Measurements from ENCODE around the gene SLC26A9.

The SLC26A9 gene, protein sequence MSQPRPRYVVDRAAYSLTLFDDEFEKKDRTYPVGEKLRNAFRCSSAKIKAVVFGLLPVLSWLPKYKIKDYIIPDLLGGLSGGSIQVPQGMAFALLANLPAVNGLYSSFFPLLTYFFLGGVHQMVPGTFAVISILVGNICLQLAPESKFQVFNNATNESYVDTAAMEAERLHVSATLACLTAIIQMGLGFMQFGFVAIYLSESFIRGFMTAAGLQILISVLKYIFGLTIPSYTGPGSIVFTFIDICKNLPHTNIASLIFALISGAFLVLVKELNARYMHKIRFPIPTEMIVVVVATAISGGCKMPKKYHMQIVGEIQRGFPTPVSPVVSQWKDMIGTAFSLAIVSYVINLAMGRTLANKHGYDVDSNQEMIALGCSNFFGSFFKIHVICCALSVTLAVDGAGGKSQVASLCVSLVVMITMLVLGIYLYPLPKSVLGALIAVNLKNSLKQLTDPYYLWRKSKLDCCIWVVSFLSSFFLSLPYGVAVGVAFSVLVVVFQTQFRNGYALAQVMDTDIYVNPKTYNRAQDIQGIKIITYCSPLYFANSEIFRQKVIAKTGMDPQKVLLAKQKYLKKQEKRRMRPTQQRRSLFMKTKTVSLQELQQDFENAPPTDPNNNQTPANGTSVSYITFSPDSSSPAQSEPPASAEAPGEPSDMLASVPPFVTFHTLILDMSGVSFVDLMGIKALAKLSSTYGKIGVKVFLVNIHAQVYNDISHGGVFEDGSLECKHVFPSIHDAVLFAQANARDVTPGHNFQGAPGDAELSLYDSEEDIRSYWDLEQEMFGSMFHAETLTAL

DNA sequence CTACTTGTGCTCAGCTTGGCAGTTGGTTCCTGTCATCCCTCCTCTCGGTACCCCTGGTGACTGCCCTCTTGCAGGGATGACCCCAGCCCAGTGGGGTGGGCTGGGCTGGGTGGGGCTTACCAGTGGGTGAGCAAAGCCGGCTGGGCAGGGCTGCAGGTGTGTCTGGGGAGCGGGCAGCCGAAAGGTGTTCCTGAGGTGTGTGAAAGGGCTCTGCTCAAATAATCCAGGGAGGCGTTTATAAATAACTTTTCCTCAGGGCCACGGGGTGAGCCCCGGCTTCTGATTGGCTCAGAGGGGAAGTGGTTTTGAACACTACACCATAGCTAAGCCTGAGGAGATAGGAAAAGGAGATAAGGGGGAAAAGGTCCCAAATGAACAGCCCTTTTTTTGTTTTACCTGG lies at the start of gene SLC26A9:
SLC26A9 (minus strand) TSS at position 212 of the 400 bp plus-strand sequence. CDS start 7,636 bp downstream, outside the sequence.
- no peak for DNase-seq
- Mint-ChIP-seq H3K4me3 (no peak within 1 kb of the TSS), H3K27ac (no peak within 1 kb of the TSS), H3K4me1 (peaks cover 9 to 16% of the 10 kb centered on the region in 2 donors), H3K9me3 (no peaks in the 10 kb centered on the region), H3K27me3 (peaks cover 48 to 50% of the 10 kb centered on the region in 2 donors), H3K36me3 (no peaks in the 10 kb centered on the region)
- no peak for ATAC-seq (replicated peaks)

DNA sequence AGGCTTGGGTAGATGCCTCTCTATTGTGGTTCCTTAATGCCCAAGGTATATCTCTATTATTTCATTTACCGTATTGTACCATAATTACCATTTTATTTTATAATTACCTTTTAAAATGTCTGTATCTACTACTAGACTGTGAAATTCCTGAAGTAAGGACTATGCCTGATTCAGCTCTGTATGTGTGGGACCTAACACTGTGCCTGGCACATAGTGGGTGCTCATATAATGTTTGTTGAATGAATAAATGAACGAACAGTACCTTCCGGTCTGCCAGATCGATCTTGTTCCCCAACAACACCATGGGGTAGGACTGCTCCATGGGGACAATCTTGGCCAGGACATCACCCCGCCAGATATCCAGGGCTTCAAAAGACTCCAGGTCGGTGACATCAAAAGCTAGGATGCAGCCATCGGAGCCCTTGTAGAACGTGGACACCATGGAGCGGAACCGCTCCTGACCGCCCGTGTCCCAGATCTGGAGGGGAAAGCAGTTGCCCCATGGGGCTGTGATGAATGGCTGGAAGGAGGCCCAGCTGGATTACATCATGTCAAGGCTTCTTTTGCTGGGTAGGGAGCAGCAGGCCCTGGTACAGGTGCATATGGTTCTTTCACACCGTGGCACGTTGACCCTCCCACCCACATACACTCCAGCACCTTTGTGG lies 49.1 kb upstream of the SLC26A9 start:
- peaks cover 0 to 9% of the 10 kb centered on the region in 2 donors for H3K36me3 Mint-ChIP-seq

DNA sequence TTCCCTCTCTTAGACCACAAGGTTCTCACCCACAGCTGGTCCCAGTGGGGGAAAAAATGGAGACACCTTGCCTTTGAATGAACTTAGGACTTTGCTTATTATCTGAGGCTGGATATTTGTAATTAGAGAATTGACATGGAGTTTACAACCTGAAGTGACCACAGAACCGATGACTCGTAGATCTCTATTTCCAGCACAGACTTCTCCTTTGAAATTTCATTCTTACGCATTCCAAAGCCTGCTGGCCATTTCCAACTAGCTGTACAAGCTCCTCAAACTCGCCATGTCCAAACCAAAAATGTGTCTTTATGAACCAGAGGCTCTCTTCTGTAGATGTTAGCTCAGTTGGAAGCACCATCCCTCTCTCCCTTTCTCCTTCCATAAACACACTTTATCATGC lies 48.0 kb upstream of the SLC26A9 start:
- no peaks in the 10 kb centered on the region for H3K36me3 Mint-ChIP-seq
- peaks cover 5 to 12% of the 10 kb centered on the region in 2 donors for H3K27me3 Mint-ChIP-seq
- H3K4me1 Mint-ChIP-seq, result no peaks in the 10 kb centered on the region
- no peak for DNase-seq
- no peak overlapping the region for H3K27ac Mint-ChIP-seq
- ATAC-seq (replicated peaks), result no peak
- no peak overlapping the region for H3K4me3 Mint-ChIP-seq
- H3K9me3 Mint-ChIP-seq, result no peaks in the 10 kb centered on the region

More for the DNA sequence above, 49.1 kb upstream of the SLC26A9 start:
- Mint-ChIP-seq H3K27me3 (peaks cover 5 to 12% of the 10 kb centered on the region in 2 donors), H3K27ac (no peak overlapping the region), H3K9me3 (peaks cover 7 to 10% of the 10 kb centered on the region in 2 donors), H3K4me1 (peaks cover 0 to 4% of the 10 kb centered on the region in 2 donors), H3K4me3 (no peak overlapping the region)
- no peak for DNase-seq
- no peak for ATAC-seq (replicated peaks)

DNA sequence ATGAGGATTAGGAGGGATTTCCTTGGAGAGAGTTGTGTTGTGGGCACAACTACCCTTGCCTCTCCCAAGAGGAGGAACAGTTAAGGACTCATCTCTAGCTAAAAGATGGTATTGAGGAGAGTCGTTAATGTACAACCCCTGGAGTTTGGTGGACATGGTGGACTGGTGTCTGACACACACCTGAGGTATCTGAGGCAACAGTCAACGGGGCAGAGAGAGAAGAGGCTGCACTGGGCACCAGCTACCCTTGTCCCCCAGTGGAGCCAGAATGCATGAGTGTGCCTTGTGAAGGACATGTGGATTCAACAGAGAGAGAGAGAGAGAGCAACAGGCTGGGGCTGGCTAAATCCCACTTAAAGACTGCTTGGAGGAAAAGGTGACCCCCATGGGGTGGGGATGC lies 47.0 kb upstream of the SLC26A9 start:
- ATAC-seq (replicated peaks) (no peak), DNase-seq (no peak)
- Mint-ChIP-seq H3K4me1 (no peaks in the 10 kb centered on the region), H3K27ac (no peak overlapping the region), H3K36me3 (no peaks in the 10 kb centered on the region), H3K9me3 (no peaks in the 10 kb centered on the region), H3K4me3 (no peak overlapping the region), H3K27me3 (peaks cover 5 to 12% of the 10 kb centered on the region in 2 donors)

DNA sequence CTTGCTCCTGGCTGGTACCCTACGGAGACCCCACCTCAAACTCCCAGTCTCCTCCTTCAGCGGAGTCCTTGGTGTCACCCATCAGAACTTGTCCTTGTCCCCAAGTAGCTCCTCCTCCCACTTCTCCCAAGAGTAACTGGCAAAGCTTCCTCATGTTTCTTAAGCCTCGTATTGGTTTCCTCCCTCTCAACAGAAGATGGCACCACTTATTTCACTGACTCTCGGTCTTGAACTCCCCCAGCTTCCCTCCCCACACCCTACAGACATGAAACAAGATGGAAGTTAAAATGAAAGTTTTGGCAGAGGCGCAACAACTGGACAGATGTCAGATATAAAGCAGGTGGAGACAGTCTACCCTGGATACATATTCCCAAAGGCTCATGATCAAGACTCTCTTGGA lies 46.5 kb upstream of the SLC26A9 start:
- Mint-ChIP-seq H3K9me3 (no peaks in the 10 kb centered on the region), H3K27me3 (peaks cover 5 to 12% of the 10 kb centered on the region in 2 donors), H3K4me3 (no peak overlapping the region), H3K36me3 (no peaks in the 10 kb centered on the region), H3K4me1 (peaks cover 0 to under 1% of the 10 kb centered on the region in 2 donors), H3K27ac (no peak overlapping the region)
- ATAC-seq (replicated peaks), result no peak
- DNase-seq, result no peak

DNA sequence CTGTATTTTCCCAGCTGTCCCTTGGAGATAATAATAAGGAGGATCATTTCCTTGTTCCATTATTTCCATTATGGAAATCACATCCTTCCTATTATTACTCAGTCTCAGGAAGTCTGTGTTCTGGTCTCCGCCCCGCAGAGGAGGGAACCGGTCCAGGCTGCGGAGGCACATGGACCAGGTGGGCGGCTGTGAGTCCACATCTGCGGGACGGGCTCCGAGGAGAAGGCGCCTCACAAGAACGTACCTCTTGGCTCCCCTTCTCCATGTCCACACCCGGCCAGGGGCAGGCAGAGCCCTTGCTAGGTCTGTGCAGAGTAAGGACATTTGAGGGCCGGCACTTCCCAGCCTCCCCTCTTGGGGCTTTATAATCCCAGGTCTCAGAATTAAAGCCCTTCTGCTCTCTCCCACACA lies 45.3 kb upstream of the SLC26A9 start:
- Mint-ChIP-seq H3K27me3 (peaks cover 5 to 12% of the 10 kb centered on the region in 2 donors), H3K27ac (no peak overlapping the region), H3K4me1 (peaks cover 3 to 11% of the 10 kb centered on the region in 2 donors), H3K36me3 (no peaks in the 10 kb centered on the region), H3K4me3 (no peak overlapping the region), H3K9me3 (no peaks in the 10 kb centered on the region)
- ATAC-seq (replicated peaks) (no peak), DNase-seq (no peak)

DNA sequence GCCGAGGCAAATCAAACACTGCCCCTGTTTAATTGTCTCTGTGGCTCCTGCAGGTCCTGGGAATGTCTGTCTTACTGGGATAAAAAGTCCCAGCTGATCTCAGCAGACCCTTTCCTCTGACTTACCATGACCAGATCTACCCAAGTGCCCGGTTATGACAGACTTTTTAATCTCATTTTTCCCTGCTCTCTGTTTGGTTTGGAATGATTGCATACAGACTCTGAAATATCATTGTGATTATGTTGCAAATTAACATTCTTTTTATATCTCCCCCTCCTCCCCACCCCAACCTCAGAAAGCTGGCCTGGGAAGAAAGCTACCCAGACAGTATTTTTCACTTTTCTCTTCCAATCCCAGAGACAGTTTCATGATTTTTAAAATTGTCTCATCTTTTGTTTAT lies 43.6 kb upstream of the SLC26A9 start:
- Mint-ChIP-seq H3K4me3 (no peak overlapping the region), H3K27ac (no peak overlapping the region), H3K9me3 (peaks cover 3 to 5% of the 10 kb centered on the region in 2 donors), H3K27me3 (peaks cover 5 to 12% of the 10 kb centered on the region in 2 donors), H3K36me3 (no peaks in the 10 kb centered on the region), H3K4me1 (peaks cover 3 to 11% of the 10 kb centered on the region in 2 donors)
- no peak for ATAC-seq (replicated peaks)
- no peak for DNase-seq

DNA sequence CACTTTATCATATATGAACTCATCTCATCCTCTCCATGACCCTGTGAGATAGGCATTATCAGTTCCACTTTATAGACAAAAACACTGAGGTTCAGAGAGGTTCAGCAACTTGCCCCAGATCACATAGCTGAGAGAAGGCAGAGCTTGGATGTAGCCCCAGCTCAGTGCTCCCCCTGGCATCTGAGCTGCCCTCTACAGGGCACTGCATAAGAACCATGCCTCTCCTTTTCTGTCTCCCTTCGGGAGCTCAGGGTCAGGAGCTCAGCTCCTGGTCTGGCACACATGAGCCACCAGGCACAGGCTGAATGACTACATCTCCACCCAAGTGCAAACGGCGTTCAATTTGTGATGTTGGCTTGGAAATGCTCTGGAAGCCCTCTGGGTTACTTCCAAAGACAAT lies 43.0 kb upstream of the SLC26A9 start:
- Mint-ChIP-seq H3K27ac (no peak overlapping the region), H3K4me1 (peaks cover 3 to 11% of the 10 kb centered on the region in 2 donors)
- no peak for ATAC-seq (replicated peaks)

DNA sequence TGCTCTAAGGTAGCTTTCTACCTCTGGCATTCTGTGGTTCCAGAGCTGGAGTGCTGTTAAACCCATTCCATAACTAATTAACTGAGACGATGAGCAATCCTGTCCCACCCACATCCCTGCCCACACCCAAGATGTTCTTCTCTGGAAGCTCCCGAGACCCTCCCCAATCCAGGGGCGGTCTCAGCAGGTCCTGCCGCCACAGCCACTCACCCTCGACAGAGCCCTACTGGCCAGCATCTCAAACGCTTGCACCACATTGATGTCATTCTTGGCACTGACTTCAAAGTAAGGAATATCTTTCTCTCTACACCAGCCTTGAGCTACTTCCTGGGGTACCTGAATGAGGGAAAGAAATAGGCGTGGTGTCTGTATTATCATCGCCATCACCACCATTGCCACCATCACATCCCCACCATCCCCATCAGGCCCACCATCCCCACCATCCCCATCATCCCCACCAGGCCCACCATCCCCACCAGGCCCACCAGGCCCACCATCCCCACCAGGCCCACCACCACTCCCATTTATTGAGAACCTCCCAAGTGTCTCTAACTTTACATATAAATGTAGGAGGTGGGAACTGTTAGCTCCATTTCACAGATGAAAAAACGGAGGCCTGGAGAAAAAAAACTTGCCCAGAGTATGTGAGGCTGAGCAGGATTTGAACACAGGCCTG lies 42.2 kb upstream of the SLC26A9 start:
- Mint-ChIP-seq H3K4me1 (peaks cover 3 to 11% of the 10 kb centered on the region in 2 donors), H3K9me3 (peaks cover 3 to 6% of the 10 kb centered on the region in 2 donors), H3K4me3 (no peak overlapping the region), H3K36me3 (no peaks in the 10 kb centered on the region), H3K27me3 (peaks cover 5 to 11% of the 10 kb centered on the region in 2 donors), H3K27ac (no peak overlapping the region)
- DNase-seq (no peak), ATAC-seq (replicated peaks) (no peak)

More for the DNA sequence above, 43.0 kb upstream of the SLC26A9 start:
- Mint-ChIP-seq H3K27me3 (peaks cover 5 to 12% of the 10 kb centered on the region in 2 donors), H3K4me3 (no peak overlapping the region), H3K9me3 (peaks cover 3 to 6% of the 10 kb centered on the region in 2 donors), H3K36me3 (no peaks in the 10 kb centered on the region)
- DNase-seq, result no peak

DNA sequence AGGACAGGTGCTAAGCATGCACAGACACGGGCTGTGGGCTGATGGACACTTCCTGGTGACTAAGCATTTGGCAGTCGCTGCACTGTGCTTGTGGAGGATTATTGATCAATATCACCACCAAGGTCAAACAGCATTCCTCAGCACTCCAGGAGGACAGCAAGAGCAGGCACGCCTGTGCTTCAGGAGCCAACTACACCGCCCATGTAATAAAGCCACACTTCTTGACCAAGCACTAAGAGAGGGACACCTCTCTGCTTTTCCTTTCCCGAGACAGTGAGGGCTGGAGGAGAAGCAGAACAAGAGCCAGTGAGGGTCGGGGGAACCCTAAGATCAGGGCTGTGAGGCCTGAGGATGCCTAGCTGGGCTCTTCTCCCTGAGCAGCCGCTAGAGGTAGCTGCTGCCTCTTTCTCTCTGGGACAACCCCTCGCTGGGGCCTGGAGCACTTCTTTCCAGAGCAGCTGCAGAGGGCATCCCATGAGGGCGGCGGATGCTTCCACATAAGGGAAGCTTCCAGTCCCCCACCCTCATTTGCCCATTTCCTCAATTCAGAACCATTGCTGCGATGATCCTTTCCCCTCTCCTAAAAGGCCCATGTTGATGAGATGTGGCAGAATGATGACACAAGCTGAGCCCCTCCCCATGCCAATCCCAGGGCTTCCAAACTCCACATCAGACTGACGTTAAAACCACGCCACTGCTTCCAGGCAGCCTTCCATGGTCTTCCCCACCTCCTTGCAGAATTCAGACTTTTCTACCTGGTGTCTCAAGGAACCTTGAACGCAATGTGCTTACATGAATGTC lies 40.9 kb upstream of the SLC26A9 start:
- peaks cover 0 to 1% of the 10 kb centered on the region in 2 donors for H3K27me3 Mint-ChIP-seq
- peaks cover 3 to 6% of the 10 kb centered on the region in 2 donors for H3K9me3 Mint-ChIP-seq
- DNase-seq (peak; percentile 35), ATAC-seq (replicated peaks) (peak; percentile 92 to 96)
- no peaks in the 10 kb centered on the region for H3K36me3 Mint-ChIP-seq
- H3K4me3 Mint-ChIP-seq, result no peak overlapping the region
- H3K27ac Mint-ChIP-seq, result no peak overlapping the region
- H3K4me1 Mint-ChIP-seq, result peaks cover 3 to 11% of the 10 kb centered on the region in 2 donors

DNA sequence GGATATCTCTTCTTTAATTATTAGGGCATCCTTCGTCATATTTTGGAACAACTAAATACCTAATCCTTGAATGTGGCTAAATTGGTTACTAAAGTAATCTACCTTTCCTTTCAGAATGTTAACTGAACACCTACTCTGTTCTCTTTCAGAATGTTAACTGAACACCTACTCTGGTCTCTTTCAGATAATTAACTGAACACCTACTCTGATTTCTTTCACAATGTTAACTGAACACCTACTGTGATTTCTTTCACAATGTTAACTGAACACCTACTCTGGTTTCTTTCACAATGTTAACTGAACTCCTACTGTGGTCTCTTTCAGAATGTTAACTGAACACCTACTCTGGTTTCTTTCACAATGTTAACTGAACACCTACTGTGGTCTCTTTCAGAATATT lies 38.0 kb upstream of the SLC26A9 start:
- DNase-seq, result no peak

DNA sequence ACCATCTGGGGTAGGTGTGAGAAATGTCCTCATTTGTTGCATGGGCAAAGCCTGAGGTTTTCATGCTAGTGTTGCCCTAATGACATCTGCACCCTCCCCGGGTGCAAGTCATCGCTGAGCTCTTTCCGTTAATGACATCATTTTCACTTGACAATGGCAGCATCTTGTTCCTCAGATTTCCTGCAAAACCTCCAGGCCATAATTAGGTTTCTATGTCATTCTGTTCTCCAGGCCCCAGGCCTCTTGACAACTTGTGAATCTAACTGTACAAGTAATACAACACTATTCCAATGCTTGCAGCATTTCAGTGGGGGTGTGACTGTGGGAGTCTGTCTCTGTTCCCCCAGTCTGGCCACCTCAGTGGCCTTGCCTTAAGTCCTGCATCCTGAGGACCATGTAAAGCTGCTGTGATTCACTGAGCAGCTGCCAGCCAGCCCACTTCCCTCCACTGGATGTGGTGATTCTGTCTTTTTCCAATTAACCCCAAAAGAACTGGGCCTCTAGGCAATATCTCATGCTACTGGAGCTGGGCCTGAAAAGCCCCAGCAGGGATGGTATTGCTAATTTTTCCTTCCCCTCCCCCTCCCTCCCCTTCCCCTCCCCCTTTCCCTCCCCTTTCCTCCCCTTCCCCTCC lies 37.1 kb upstream of the SLC26A9 start:
- H3K4me3 Mint-ChIP-seq, result no peak overlapping the region
- H3K27me3 Mint-ChIP-seq, result no peaks in the 10 kb centered on the region
- DNase-seq (no peak), ATAC-seq (replicated peaks) (no peak)
- H3K4me1 Mint-ChIP-seq, result peaks cover 3 to 11% of the 10 kb centered on the region in 2 donors
- no peak overlapping the region for H3K27ac Mint-ChIP-seq
- peaks cover 3 to 6% of the 10 kb centered on the region in 2 donors for H3K9me3 Mint-ChIP-seq
- H3K36me3 Mint-ChIP-seq, result no peaks in the 10 kb centered on the region

More for the DNA sequence above, 38.0 kb upstream of the SLC26A9 start:
- peaks cover 3 to 11% of the 10 kb centered on the region in 2 donors for H3K4me1 Mint-ChIP-seq
- H3K9me3 Mint-ChIP-seq, result peaks cover 3 to 6% of the 10 kb centered on the region in 2 donors
- H3K4me3 Mint-ChIP-seq, result no peak overlapping the region
- H3K27me3 Mint-ChIP-seq, result no peaks in the 10 kb centered on the region
- H3K36me3 Mint-ChIP-seq, result no peaks in the 10 kb centered on the region
- H3K27ac Mint-ChIP-seq, result no peak overlapping the region
- no peak for ATAC-seq (replicated peaks)

DNA sequence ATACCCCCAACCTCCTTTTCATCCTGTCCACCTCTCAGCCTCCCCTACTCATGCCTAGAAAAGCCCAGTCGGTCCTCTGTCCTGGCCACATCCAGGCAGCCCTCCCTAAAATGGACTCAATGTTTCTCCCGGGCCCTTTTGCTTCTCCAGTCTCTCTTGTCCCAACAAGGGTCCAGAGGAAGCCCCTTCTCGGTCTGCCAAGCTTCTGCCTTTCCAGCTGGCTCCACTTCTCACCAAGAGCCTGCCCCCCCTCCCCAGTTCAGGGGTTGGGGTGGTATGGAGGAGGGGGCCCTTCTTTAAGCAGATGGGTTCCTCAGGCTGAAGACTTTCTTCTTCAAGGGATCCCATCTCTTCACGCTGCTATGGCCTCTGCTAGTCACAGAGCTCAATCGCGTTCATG lies 36.0 kb upstream of the SLC26A9 start:
- Mint-ChIP-seq H3K36me3 (no peaks in the 10 kb centered on the region), H3K9me3 (peaks cover 3 to 6% of the 10 kb centered on the region in 2 donors)

More for the DNA sequence above, 36.0 kb upstream of the SLC26A9 start:
- DNase-seq, result no peak
- Mint-ChIP-seq H3K27ac (no peak overlapping the region), H3K4me3 (no peak overlapping the region), H3K27me3 (no peaks in the 10 kb centered on the region), H3K4me1 (peaks cover 5 to 8% of the 10 kb centered on the region in 2 donors)
- ATAC-seq (replicated peaks), result no peak

All from stimulated activated naive B cell treated with anti-CD40 and anti-IgM and Interleukin-4, amounts not matched to agents 10 μg/mL and 1 μg/mL and 100 μg/mL, for 72 hours (primary cell).